Upper lobe of left lung (tissue), 6 donors: Measurements from ENCODE around the gene SPTAN1. TPM values are rescaled to one million over a fixed set of nuclear protein-coding genes. Genes with fewer than 3 reads are reported as not detected.

Experiments
- ATAC-seq, 2 donors: fragments of 200-7000 bp; cut with Tn5 transposase; one replicate each; pipeline ENCODE4 v1.9.1; 2022; ENCODE audit warnings: mild to moderate bottlenecking in 2 of 2, moderate library complexity in 2 of 2; ENCODE audit not compliant: low FRiP score in 2 of 2
- DNase-seq, 2 donors: peaks; one replicate each; pipeline ENCODE4 v3.0.0-alpha.2; 2019 to 2020
- H3K27ac ChIP-seq, 4 donors: fragments of 200-600 bp; sonication (generic); one replicate each; pipeline ENCODE4 v1.5.1; 2016 to 2019
- H3K27me3 ChIP-seq, 4 donors: fragments of 200-600 bp; sonication (generic); one replicate each; pipeline ENCODE4 v1.5.1; 2017 to 2019
- H3K36me3 ChIP-seq, 4 donors: fragments of 200-600 bp; sonication (generic); one replicate each; pipeline ENCODE4 v1.5.1; 2016 to 2019
- H3K4me1 ChIP-seq, 4 donors: fragments of 200-600 bp; sonication (generic); one replicate each; pipeline ENCODE4 v1.5.1; 2018 to 2019
- H3K4me3 ChIP-seq, 4 donors: fragments of 200-600 bp; sonication (generic); one replicate each; pipeline ENCODE4 v1.5.1; 2017 to 2019; ENCODE audit warnings: mild to moderate bottlenecking in 2 of 4, moderate library complexity in 1 of 4
- H3K9me3 ChIP-seq, 4 donors: fragments of 200-600 bp; sonication (generic); one replicate each; pipeline ENCODE4 v1.5.1; 2018 to 2019
- EP300 ChIP-seq, 4 donors: sonication (generic); formaldehyde crosslinking; IDR thresholded peaks; one replicate each; pipeline ENCODE4 v1.5.1; 2017; ENCODE audit warnings: antibody characterized with exemption in 4 of 4, control low read depth in 2 of 4
- POLR2A ChIP-seq, 4 donors: fragments of 450-650 bp; IDR thresholded peaks; one replicate each; pipeline ENCODE4 v1.5.1; 2016 to 2017; ENCODE audit warnings: antibody characterized with exemption in 4 of 4, mild to moderate bottlenecking in 2 of 4
- POLR2AphosphoS5 ChIP-seq, 2 donors: sonication (generic); formaldehyde crosslinking; IDR thresholded peaks; one replicate each; pipeline ENCODE4 v1.5.1; 2017; ENCODE audit warnings: antibody characterized with exemption in 2 of 2
- WGBS, 2 donors: methylation state at CpG; one replicate each; pipeline ENCODE4 v1.1.5; 2017 to 2018; 5-methylcytosine and 5-hydroxymethylcytosine counted together
- total RNA-seq, 6 donors: library from RNA; depleted of rRNA in 4 of 6; stranded (reverse); fragments of >200 nt in 4 of 6; gene quantifications; one replicate each; pipeline versions ENCODE4 v1.1.0 to v1.2.1, GENCODE V29; 2016 to 2021
- TF ChIP-seq, protein P1 (sequence below), 6 experiments: fragments of 450-650 bp in 4 of 6; fragments of 200-600 bp in 2 of 6; sonication (generic) in 2 of 6; IDR thresholded peaks; one replicate each; pipeline ENCODE4 v1.5.1; 2016 to 2019; ENCODE audit warnings: antibody characterized with exemption in 6 of 6
- donor health status: DM: no; HTN: no; CAD: no; lungs with moderate emphysema.
- donor health status: DM: no; HTN: yes; CAD: no; lungs with severe emphysema.

The SPTAN1 gene
- total RNA-seq, 6 donors from 2014 or later, result 254 to 547 (median 401) TPM

DNA sequence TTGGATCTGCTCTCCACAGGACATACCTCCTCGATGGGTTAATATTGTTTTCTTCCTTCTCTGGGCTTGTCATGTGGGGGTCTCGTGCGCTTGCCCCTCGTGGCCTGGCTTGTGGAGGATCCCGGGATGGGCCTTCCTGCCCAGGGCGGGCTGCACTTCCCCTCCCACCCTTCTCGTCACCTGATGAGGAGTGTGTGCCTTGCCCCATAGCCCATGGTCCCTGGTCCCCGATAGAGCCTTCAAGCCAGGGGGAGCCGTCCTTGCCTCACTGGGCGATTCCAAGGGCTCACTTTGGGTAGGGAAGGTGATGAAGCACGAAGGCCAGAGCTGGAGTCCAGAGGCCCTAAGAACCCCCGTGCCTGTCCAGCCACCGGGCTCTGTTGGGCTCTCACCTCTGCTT, 75.5 kb downstream of the SPTAN1 start:
- Histone ChIP-seq H3K27me3 (no peaks in the 10 kb centered on the region), H3K4me1 (peaks cover 0 to 7% (median 2%) of the 10 kb centered on the region in 4 donors), H3K9me3 (no peaks in the 10 kb centered on the region), H3K4me3 (no peak overlapping the region), H3K27ac (peak overlapping the region in 2 of 4 donors; percentile 29 to 36), H3K36me3 (peaks cover 66 to 100% (median 94%) of the 10 kb centered on the region in 4 donors)
- 82 to 83% methylated on average over 11 to 13 of the region's 13 CpGs for WGBS, 2 donors
- no peak for TF ChIP-seq POLR2AphosphoS5 (IDR thresholded peaks at IDR 0.05)
- TF ChIP-seq, protein P1, sequence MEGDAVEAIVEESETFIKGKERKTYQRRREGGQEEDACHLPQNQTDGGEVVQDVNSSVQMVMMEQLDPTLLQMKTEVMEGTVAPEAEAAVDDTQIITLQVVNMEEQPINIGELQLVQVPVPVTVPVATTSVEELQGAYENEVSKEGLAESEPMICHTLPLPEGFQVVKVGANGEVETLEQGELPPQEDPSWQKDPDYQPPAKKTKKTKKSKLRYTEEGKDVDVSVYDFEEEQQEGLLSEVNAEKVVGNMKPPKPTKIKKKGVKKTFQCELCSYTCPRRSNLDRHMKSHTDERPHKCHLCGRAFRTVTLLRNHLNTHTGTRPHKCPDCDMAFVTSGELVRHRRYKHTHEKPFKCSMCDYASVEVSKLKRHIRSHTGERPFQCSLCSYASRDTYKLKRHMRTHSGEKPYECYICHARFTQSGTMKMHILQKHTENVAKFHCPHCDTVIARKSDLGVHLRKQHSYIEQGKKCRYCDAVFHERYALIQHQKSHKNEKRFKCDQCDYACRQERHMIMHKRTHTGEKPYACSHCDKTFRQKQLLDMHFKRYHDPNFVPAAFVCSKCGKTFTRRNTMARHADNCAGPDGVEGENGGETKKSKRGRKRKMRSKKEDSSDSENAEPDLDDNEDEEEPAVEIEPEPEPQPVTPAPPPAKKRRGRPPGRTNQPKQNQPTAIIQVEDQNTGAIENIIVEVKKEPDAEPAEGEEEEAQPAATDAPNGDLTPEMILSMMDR (IDR thresholded peaks at IDR 0.05), result no peak
- TF ChIP-seq POLR2A (IDR thresholded peaks at IDR 0.05), result no peak
- TF ChIP-seq EP300 (IDR thresholded peaks at IDR 0.05), result no peak
- ATAC-seq (peak; percentile 4 to 6), DNase-seq (no peak)

DNA sequence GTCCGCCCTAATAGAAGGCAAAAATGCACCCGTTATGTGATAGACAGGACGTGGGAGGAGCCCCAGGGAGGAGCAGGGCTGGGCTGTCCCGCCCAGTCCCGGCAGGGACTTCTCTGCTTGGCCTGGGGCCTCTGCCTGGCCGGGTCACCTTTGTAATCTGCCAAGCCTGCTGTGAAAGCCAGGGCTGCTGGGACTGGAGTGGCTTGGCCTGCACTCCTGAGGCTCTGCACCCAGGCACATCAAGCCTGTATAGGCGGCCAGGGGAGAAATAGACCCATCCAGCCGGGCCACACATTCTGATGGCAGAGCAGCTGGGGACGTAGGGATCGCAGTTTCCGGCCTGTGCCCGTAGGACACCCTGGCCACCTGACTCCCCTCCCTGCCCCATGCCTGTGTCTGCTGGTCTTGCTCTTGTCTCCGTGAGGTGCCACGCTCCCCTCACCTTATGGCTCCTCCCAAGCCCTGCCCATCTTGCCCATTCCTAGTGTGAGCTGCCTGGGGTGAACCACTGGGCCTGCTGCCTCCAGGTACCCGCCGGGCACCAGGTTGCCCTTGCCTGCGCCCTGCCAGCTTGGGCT, 76.2 kb downstream of the SPTAN1 start:
- Histone ChIP-seq H3K27ac (peak overlapping the region in 3 of 4 donors; percentile 29 to 36 (median 32)), H3K9me3 (no peaks in the 10 kb centered on the region), H3K4me1 (peaks cover 0 to 7% (median 2%) of the 10 kb centered on the region in 4 donors), H3K4me3 (no peak overlapping the region), H3K36me3 (peaks cover 68 to 100% (median 94%) of the 10 kb centered on the region in 4 donors), H3K27me3 (no peaks in the 10 kb centered on the region)
- DNase-seq (peak in 1 of 2 donors; percentile 33), ATAC-seq (peak; percentile 63 to 71)
- TF ChIP-seq POLR2AphosphoS5 (IDR thresholded peaks at IDR 0.05) (no peak), POLR2A (IDR thresholded peaks at IDR 0.05) (no peak), EP300 (IDR thresholded peaks at IDR 0.05) (no peak)
- TF ChIP-seq, protein P1 (IDR thresholded peaks at IDR 0.05), result no peak
- 81 to 93% methylated on average over 6 to 16 of the region's 17 CpGs for WGBS, 2 donors

DNA sequence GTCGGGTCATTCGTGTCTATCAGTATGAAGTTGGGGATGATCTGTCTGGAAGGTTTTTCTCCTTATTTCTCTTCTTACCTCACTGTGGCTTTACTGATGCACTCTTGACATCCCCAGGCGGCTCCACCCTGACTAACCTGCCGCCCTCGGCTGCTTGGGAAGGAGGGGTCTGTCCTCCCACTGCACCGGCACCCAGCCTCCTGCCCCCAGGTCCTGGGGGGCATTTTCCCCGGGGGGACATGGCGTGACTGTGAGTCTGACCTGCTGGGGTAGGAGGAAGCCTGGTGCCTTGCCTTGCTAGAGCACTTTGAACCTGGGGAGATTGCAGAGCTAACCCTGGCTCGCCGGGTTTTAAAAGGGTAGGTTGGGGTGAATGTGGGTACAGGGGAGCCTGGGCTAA, 76.7 kb downstream of the SPTAN1 start:
- no peak for DNase-seq
- H3K4me1 ChIP-seq, result peaks cover under 1 to 8% (median 3%) of the 10 kb centered on the region in 4 donors
- H3K4me3 ChIP-seq, result no peak overlapping the region
- peaks cover 70 to 100% (median 97%) of the 10 kb centered on the region in 4 donors for H3K36me3 ChIP-seq
- peak overlapping the region in 1 of 4 donors; percentile 32 for H3K27ac ChIP-seq
- TF ChIP-seq EP300 (IDR thresholded peaks at IDR 0.05) (no peak), POLR2A (IDR thresholded peaks at IDR 0.05) (no peak), POLR2AphosphoS5 (IDR thresholded peaks at IDR 0.05) (no peak)
- TF ChIP-seq, protein P1 (IDR thresholded peaks at IDR 0.05), result no peak
- WGBS, 2 donors, result 91 to 93% methylated on average over 10 of the region's 10 CpGs
- H3K9me3 ChIP-seq, result no peaks in the 10 kb centered on the region
- ATAC-seq, result no peak
- H3K27me3 ChIP-seq, result no peaks in the 10 kb centered on the region

DNA sequence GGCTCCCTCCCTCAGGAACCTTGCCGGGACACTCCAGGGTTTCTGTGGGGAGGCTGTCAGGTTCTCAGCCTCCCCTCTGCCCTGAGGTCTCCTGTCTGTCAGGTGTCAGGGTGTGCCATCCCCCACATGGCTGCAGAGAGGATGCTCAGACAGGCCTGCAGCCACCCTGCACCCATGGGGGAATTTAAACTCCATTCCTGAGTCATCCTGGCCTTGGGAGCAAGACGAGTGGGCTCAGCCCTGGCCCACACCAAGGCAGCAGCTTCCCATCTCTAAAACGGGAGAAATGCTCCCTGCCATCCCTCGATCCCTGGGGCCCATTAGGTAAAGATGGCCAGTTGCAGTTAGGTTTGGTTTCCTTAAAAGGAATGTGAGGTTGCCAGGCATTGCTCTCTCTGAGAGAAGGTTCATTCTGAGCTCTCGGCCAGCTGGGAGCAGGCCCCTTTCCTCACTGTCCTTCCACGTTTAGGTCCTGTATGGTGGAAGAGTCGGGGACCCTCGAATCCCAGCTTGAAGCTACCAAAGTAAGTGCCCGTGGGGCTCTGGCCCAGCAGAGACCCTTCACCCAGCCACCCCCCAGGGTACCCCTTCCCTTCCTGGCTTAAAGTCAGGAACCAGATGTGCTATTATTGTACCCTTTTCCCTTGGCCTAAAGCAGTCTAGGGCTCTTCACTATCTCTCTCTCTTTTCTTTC, 77.6 kb downstream of the SPTAN1 start:
- DNase-seq (no peak), ATAC-seq (no peak)
- 78 to 80% methylated on average over 8 to 9 of the region's 9 CpGs for WGBS, 2 donors
- Histone ChIP-seq H3K4me1 (peaks cover 9 to 17% (median 12%) of the 10 kb centered on the region in 4 donors), H3K27ac (no peak overlapping the region), H3K36me3 (peaks cover 62 to 98% (median 93%) of the 10 kb centered on the region in 4 donors), H3K4me3 (no peak overlapping the region), H3K27me3 (no peaks in the 10 kb centered on the region), H3K9me3 (no peaks in the 10 kb centered on the region)
- TF ChIP-seq, protein P1 (IDR thresholded peaks at IDR 0.05), result no peak
- TF ChIP-seq POLR2A (IDR thresholded peaks at IDR 0.05), result no peak
- TF ChIP-seq POLR2AphosphoS5 (IDR thresholded peaks at IDR 0.05), result no peak
- TF ChIP-seq EP300 (IDR thresholded peaks at IDR 0.05), result no peak
